HG02840 (cell line): Measurements from ENCODE around the gene ITGAX.
"Not testable (repeated sequence)": the region's sequence is repeated elsewhere in the genome, so short reads cannot be mapped to it uniquely, and the experiment has no call there.

Experiments
- ATAC-seq: cut with Tn5 transposase; IDR thresholded peaks from one replicate; pipeline ENCODE4 v1.9.1; 2021; ENCODE audit warnings: mild to moderate bottlenecking, moderate library complexity, moderate number of reproducible peaks; ENCODE audit not compliant: unreplicated experiment, low FRiP score

ITGAX gene

GRCh38 chr16:31404353-31405064 lies 49.5 kb downstream of the ITGAX start:
- no peak for ATAC-seq

- no peak for ATAC-seq
Observed at GRCh38 chr16:31407406-31407805, 52.4 kb downstream of the ITGAX start.

GRCh38 chr16:31409433-31409832 lies 54.5 kb downstream of the ITGAX start:
- ATAC-seq: no peak

- no peak for ATAC-seq
Observed at GRCh38 chr16:31410082-31410481, 55.1 kb downstream of the ITGAX start.

- ATAC-seq: no peak
Observed at GRCh38 chr16:31411024-31411844, 56.3 kb downstream of the ITGAX start.

- ATAC-seq: no peak
Observed at GRCh38 chr16:31412750-31413149, 57.8 kb downstream of the ITGAX start.

- ATAC-seq: no peak
Observed at GRCh38 chr16:31413381-31413780, 58.4 kb downstream of the ITGAX start.

- ATAC-seq: no peak
Observed at GRCh38 chr16:31413943-31414342, 59.0 kb downstream of the ITGAX start.

GRCh38 chr16:31414706-31415105 lies 59.7 kb downstream of the ITGAX start:
- ATAC-seq: no peak

GRCh38 chr16:31416371-31416770 lies 61.4 kb downstream of the ITGAX start:
- ATAC-seq: no peak

GRCh38 chr16:31417036-31417435 lies 62.1 kb downstream of the ITGAX start:
- ATAC-seq: not testable (repeated sequence)

- no peak for ATAC-seq
Observed at GRCh38 chr16:31417916-31418315, 62.9 kb downstream of the ITGAX start.

- ATAC-seq: no peak
Observed at GRCh38 chr16:31420037-31420436, 65.1 kb downstream of the ITGAX start.

GRCh38 chr16:31421587-31421986 lies 66.6 kb downstream of the ITGAX start:
- no peak for ATAC-seq

- ATAC-seq: no peak
Observed at GRCh38 chr16:31423241-31423640, 68.3 kb downstream of the ITGAX start.

GRCh38 chr16:31423801-31424200 lies 68.8 kb downstream of the ITGAX start:
- ATAC-seq: no peak

GRCh38 chr16:31427441-31428278 lies 72.7 kb downstream of the ITGAX start:
- no peak for ATAC-seq

- no peak for ATAC-seq
Observed at GRCh38 chr16:31428279-31428597, 73.3 kb downstream of the ITGAX start, which contains the start of gene COX6A2. Gene COX6A2, minus strand, starts transcription at chr16:31428360. Its CDS starts 35 bp downstream, at chr16:31428325.

- ATAC-seq: no peak
Observed at GRCh38 chr16:31428638-31429247, 73.8 kb downstream of the ITGAX start.

- ATAC-seq: no peak
Observed at GRCh38 chr16:31429314-31429713, 74.3 kb downstream of the ITGAX start.

- ATAC-seq: no peak
Observed at GRCh38 chr16:31429796-31430195, 74.8 kb downstream of the ITGAX start.
